ENCODE data around the gene IFNA4.
"Not testable (repeated sequence)": the region's sequence is repeated elsewhere in the genome, so short reads cannot be mapped to it uniquely, and the experiment has no call there.

The IFNA4 gene

DNA sequence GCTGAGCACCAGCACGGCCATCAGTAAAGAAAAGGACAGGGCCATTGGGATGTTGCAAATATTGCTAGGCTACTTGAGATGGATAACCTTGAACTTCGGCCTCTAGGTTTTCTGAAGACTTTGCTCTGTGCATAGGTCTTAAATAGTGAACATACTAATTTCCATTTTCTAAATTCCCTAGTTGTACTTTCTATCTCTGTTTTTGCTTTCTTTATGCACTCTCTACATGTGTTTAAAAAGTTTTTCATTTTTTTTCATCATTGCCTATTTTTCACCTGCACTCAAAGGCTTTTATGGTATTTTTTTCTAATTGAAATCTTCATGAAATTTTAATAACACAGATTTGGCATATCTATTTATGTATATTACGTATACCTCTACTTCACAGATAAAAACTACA lies at the start of gene IFNA4:
Gene IFNA4 (minus strand): TSS at position 101 of the 400 bp plus-strand sequence. CDS start 56 bp downstream, at position 45.
- not testable (repeated sequence) for H3K9ac ChIP-seq

DNA sequence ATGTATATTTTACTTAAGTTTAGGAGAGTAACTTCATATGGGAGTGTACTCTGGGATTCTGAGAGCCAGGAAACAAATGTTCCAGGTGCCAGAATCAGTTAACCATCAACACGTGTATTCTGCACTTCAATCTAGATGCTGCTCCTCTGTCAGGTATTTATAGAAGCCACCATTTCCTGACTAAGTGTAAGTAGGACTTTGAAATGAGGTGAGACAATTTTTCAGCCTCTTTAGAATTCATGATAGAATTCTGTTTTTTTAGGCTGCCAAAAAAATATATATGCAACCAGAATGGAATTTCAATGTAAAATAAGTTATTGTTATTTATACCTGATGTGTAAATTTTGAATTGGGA lies 49.0 kb upstream of the IFNA4 start:
- not testable (repeated sequence) for H3K27ac ChIP-seq; H3K4me1 ChIP-seq; H3K9ac ChIP-seq; H3K36me3 ChIP-seq (ENCODE audit: control insufficient read depth, insufficient read depth, low read length); H3K27me3 ChIP-seq (ENCODE audit: control insufficient read depth, insufficient read depth, low read length); H3K4me3 ChIP-seq (ENCODE audit: low read depth, low read length); H3K9me3 ChIP-seq (ENCODE audit: control insufficient read depth, low read length); H3K4me2 ChIP-seq (ENCODE audit: low read length); H3K79me2 ChIP-seq; H2AFZ ChIP-seq

More for the DNA sequence above, at the start of gene IFNA4:
- not testable (repeated sequence) for H3K9me3 ChIP-seq (ENCODE audit: control insufficient read depth, low read length); H3K4me3 ChIP-seq (ENCODE audit: low read depth, low read length); H3K27me3 ChIP-seq (ENCODE audit: control insufficient read depth, insufficient read depth, low read length); H3K4me2 ChIP-seq (ENCODE audit: low read length); H3K4me1 ChIP-seq; H3K79me2 ChIP-seq; H3K27ac ChIP-seq; H2AFZ ChIP-seq; H3K36me3 ChIP-seq (ENCODE audit: control insufficient read depth, insufficient read depth, low read length)

DNA sequence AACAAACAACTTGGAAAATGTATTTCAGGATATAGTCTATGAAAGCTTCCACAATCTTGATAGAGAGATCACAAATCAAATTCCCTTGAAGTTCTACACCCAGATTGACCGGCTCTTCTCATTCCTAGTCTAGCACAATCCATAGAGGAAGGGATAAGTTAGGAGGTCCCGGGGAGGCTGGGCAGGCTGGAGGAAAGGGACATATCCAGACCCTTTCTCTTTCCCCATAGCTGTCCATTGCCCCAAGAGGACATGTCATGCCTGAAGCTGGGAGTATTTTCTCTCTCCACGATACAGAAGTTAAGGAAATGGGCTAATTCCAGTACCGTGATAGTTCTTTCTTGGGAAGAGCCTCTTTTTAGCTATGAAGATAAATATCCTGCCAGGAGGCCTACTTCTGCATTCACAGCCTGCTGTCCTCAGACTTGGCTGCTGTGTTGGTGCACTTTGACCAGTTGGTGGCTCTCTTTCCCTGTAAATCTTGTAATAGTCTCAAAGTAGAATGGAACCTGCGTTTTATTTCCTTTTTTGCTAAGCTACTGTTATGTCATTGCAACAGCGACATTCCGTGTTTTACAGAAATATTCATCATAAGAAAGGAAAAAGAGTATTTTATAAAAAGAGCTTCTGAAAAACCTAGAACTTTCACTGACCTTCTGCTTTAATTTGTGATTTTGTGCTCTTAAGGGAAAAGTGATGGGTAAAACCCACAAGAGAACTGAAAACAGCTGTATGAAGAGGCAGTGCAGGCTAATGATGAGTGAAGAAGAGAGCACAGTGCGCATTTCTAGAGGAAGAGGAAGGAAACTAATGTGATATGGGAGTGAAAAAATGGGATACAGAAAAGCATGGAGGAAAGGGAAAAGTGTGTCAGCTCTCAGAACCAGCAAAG lies 48.3 kb upstream of the IFNA4 start:
- H3K4me2 ChIP-seq (ENCODE audit: low read length); H3K79me2 ChIP-seq; H3K9me3 ChIP-seq (ENCODE audit: control insufficient read depth, low read length); H3K27ac ChIP-seq; H3K27me3 ChIP-seq (ENCODE audit: control insufficient read depth, insufficient read depth, low read length); H3K9ac ChIP-seq; H3K36me3 ChIP-seq (ENCODE audit: control insufficient read depth, insufficient read depth, low read length); H3K4me1 ChIP-seq; H3K4me3 ChIP-seq (ENCODE audit: low read depth, low read length); H2AFZ ChIP-seq: not testable (repeated sequence)

DNA sequence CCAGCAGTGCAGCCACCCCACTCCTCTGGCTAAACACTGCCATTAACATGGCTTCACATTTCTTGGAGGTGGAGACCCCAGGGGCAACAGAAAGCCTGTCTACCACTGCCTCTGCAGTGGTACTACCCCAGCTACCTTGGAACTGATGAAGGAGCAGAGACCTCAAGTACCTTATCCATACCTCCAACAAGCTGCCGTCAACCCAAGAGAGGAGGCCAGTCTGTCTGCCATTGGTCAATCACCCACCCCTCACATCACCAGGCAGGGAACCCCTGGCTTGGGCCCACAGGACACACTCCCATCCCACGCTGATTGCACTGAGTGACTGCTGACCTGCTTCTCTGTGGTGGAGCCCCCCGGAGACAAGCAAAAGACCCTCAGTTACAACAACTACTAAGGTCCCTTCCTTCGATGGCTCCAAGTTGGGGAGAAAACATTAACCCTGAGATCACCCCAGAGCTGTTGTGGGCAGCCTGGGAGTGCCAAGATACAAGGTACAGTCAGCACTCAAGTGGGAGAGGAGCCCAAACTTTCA lies 46.8 kb upstream of the IFNA4 start:
- Histone ChIP-seq H3K27ac (no peak overlapping the region), H3K4me2 (ENCODE audit: low read length) (no peak overlapping the region), H2AFZ (no peak overlapping the region), H3K4me3 (ENCODE audit: low read depth, low read length) (no peak overlapping the region), H3K9ac (no peak overlapping the region), H3K4me1 (no peaks in the 10 kb centered on the region), H3K79me2 (no peaks in the 10 kb centered on the region), H3K27me3 (ENCODE audit: control insufficient read depth, insufficient read depth, low read length) (no peaks in the 10 kb centered on the region), H3K9me3 (ENCODE audit: control insufficient read depth, low read length) (no peaks in the 10 kb centered on the region), H3K36me3 (ENCODE audit: control insufficient read depth, insufficient read depth, low read length) (no peaks in the 10 kb centered on the region)
- TF ChIP-seq, protein P1, sequence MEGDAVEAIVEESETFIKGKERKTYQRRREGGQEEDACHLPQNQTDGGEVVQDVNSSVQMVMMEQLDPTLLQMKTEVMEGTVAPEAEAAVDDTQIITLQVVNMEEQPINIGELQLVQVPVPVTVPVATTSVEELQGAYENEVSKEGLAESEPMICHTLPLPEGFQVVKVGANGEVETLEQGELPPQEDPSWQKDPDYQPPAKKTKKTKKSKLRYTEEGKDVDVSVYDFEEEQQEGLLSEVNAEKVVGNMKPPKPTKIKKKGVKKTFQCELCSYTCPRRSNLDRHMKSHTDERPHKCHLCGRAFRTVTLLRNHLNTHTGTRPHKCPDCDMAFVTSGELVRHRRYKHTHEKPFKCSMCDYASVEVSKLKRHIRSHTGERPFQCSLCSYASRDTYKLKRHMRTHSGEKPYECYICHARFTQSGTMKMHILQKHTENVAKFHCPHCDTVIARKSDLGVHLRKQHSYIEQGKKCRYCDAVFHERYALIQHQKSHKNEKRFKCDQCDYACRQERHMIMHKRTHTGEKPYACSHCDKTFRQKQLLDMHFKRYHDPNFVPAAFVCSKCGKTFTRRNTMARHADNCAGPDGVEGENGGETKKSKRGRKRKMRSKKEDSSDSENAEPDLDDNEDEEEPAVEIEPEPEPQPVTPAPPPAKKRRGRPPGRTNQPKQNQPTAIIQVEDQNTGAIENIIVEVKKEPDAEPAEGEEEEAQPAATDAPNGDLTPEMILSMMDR (IDR thresholded peaks at IDR 0.05) = no peak

DNA sequence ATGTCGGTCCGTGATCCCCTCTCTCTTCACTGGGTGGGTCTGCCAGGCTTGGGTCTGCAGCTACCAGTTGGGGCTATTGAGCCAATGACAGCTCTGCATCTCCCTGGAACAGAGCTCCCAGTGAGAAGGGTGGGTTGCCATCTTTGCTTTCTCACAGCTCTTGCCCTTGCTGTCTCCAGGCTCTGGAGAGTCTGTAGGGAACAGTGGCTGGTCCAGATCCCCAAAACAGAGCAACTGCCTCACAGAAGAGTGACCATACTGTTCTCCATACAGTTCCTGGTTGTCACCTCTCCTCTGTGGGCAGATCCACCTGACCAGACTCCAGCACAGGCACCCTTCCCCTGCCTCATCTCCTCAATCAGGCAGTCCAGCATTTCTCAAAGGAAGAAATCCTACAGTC lies 45.9 kb upstream of the IFNA4 start:
- TF ChIP-seq, protein P1 (IDR thresholded peaks at IDR 0.05) = no peak
- no peaks in the 10 kb centered on the region for H3K36me3 ChIP-seq (ENCODE audit: control insufficient read depth, insufficient read depth, low read length)
- H3K79me2 ChIP-seq = no peaks in the 10 kb centered on the region
- no peak overlapping the region for H3K9ac ChIP-seq
- H3K9me3 ChIP-seq (ENCODE audit: control insufficient read depth, low read length) = no peaks in the 10 kb centered on the region
- H3K4me2 ChIP-seq (ENCODE audit: low read length) = no peak overlapping the region
- H3K27ac ChIP-seq = no peak overlapping the region
- no peaks in the 10 kb centered on the region for H3K27me3 ChIP-seq (ENCODE audit: control insufficient read depth, insufficient read depth, low read length)
- no peak overlapping the region for H2AFZ ChIP-seq
- H3K4me3 ChIP-seq (ENCODE audit: low read depth, low read length) = no peak overlapping the region
- no peaks in the 10 kb centered on the region for H3K4me1 ChIP-seq

DNA sequence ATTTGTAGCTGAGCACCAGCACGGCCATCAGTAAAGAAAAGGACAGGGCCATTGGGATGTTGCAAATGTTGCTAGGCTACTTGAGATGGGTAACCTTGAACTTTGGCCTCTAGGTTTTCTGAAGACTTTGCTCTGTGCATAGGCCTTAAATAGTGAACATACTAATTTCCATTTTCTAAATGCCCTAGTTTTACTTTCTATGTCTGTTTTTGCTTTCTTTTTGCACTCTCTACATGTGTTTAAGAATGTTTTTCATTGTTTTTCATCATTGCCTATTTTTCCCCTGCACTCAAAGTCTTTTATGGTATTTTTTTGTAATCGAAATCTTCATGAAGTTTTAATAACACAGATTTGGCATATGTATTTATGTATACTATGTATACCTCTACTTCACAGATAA lies 40.7 kb upstream of the IFNA4 start, which contains the start of gene IFNA17:
Gene IFNA17 (minus strand): TSS at position 101 of the 400 bp plus-strand sequence. CDS start 49 bp downstream, at position 52.
- Histone ChIP-seq H3K4me1 (no peaks in the 10 kb centered on the region), H3K9ac (no peak within 1 kb of the TSS), H3K9me3 (ENCODE audit: control insufficient read depth, low read length) (no peaks in the 10 kb centered on the region), H3K27me3 (ENCODE audit: control insufficient read depth, insufficient read depth, low read length) (no peaks in the 10 kb centered on the region), H3K79me2 (no peaks in the 10 kb centered on the region), H2AFZ (no peak within 1 kb of the TSS), H3K4me3 (ENCODE audit: low read depth, low read length) (no peak within 1 kb of the TSS), H3K27ac (no peak within 1 kb of the TSS), H3K4me2 (ENCODE audit: low read length) (no peak within 1 kb of the TSS), H3K36me3 (ENCODE audit: control insufficient read depth, insufficient read depth, low read length) (no peaks in the 10 kb centered on the region)
- TF ChIP-seq, protein P1 (IDR thresholded peaks at IDR 0.05) = no peak

DNA sequence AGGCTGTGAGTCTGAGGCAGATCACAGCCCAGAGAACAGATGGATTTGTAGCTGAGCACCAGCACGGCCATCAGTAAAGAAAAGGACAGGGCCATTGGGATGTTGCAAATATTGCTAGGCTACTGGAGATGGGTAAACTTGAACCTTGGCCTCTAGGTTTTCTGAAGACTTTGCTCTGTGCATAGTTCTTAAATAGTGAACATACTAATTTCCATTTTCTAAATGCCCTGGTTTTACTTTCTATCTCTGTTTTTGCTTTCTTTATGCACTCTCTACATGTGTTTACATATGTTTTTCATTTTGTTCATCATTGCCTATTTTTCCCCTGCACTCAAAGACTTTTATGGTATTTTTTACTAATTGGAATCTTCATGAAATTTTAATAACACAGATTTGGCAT lies 29.8 kb upstream of the IFNA4 start, which contains the start of gene IFNA16:
Gene IFNA16 (minus strand): TSS at position 101 of the 400 bp plus-strand sequence. CDS start 6 bp downstream, at position 95.
- not testable (repeated sequence) for H3K4me3 ChIP-seq (ENCODE audit: low read depth, low read length); H3K27me3 ChIP-seq (ENCODE audit: control insufficient read depth, insufficient read depth, low read length); H3K4me1 ChIP-seq; H3K9me3 ChIP-seq (ENCODE audit: control insufficient read depth, low read length); H3K4me2 ChIP-seq (ENCODE audit: low read length); H2AFZ ChIP-seq; H3K9ac ChIP-seq; H3K36me3 ChIP-seq (ENCODE audit: control insufficient read depth, insufficient read depth, low read length); H3K27ac ChIP-seq; H3K79me2 ChIP-seq

DNA sequence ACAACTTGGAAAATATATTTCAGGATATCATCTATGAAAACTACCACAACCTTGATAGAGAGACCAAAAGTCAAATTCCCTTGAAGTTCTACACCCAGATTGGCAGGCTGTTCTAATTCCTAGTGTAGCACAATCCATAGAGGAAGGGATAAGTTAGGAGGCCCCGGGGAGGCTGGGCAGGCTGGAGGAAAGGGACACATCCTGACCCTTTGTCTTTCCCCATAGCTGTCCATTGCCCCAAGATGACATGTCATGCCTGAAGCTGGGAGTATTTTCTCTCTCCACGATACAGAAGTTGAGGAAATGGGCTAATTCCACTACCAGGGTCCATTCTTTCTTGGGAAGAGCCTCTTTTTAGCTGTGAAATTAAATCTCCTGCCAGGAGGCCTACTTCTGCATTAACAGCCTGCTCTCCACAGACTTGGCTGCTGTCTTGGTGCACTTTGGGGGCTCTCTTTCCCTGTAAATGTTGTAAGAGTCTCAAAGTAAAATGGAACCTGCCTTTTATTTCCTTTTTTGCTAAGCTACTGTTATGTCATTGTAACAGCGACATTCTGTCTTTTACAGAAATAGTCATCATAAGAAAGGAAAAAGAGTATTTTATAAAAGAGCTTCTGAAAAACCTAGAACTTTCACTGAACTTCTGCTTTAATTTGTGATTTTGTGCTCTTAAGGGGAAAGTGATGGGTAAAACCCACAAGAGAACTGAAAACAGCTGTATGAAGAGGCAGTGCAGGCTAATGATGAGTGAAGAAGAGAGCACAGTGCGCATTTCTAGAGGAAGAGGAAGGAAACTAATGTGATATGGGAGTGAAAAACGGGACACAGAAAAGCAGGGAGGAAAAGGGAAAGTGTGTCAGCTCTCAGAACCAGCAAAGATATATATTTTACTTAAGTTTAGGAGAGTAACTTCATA lies 26.3 kb upstream of the IFNA4 start:
- not testable (repeated sequence) for H3K4me1 ChIP-seq; H3K27me3 ChIP-seq (ENCODE audit: control insufficient read depth, insufficient read depth, low read length); H3K4me3 ChIP-seq (ENCODE audit: low read depth, low read length)

More for the DNA sequence above, 26.3 kb upstream of the IFNA4 start:
- not testable (repeated sequence) for H3K9ac ChIP-seq; H3K4me2 ChIP-seq (ENCODE audit: low read length); H2AFZ ChIP-seq; H3K79me2 ChIP-seq; H3K36me3 ChIP-seq (ENCODE audit: control insufficient read depth, insufficient read depth, low read length); H3K27ac ChIP-seq; H3K9me3 ChIP-seq (ENCODE audit: control insufficient read depth, low read length)
